HG03159 (cell line): ENCODE data around the gene TMEM158.

Experiments used
- ATAC-seq: cut with Tn5 transposase; IDR thresholded peaks from one replicate; pipeline ENCODE4 v1.9.1; 2021; ENCODE audit warnings: mild to moderate bottlenecking, moderate library complexity; ENCODE audit not compliant: unreplicated experiment

Gene TMEM158

DNA sequence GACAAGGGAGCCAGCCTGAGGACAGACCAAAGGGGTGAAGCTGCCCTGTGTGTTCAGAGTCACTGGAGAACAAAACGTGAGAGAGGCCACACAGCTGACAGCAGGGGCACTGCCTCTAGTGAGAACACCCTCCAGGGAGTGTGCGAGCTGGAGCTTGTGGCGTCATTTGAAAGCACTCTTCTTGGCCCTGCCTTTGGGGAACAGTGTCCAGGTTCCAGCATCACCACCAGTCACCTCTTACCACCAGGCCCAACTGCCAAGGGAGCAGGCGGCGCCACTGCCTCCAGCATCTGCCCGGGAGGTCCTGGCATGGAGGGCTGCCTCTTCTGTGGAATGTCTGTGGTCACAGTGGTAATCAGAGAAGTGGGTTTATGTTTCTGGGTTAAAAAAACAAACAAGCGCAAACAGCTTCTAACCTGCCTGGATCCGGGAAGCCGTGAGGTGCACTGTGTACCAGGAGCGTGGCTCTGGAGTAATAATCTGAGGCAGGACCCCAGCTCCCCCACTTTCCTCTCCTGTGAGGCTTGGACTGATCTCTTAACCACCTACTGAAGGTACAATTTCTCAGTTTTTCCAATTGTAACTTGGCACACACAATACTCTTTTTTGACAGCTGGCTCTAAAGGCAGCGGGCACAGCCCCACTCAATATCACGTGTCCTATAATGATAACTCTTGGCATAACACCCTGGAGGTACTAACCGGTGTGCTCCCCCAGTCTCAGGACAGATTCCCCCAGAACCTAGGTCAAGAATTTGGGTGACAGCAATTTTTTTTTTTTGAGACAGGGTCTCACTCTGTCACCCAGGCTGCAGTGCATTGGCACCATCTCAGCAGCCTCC lies 47.7 kb downstream of the TMEM158 start:
- no peak for ATAC-seq

DNA sequence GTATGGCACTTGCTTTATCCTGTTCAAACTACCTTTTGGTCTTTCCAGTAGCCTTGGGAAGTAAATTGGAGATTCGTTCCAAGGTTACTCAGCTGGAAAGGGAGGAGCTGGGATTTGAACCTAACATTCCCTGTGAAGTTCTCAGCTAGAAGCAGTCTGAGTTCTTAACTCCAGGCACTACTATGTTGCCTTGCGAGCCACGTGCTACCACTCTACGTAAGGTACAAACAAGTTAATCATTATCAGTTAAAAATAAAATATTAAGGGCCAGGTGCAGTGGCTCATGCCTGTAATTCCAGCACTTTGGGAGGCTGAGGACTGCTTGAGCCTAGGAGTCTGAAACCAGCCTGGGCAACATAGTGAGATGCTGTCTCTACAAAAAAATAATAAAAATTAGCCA lies 49.2 kb downstream of the TMEM158 start:
- ATAC-seq, result no peak
